Ectodermal cell (in vitro differentiated cells): Measurements from ENCODE around the gene BPIFA2.

Experiments
- H3K27ac ChIP-seq: 2 replicates; pipeline ENCODE4 v1.7.0; 2013; ENCODE audit warnings: mild to moderate bottlenecking, low read depth, low read length; ENCODE audit not compliant: insufficient read depth, poor library complexity, severe bottlenecking
- H3K27me3 ChIP-seq: 2 replicates; pipeline ENCODE4 v1.7.0; 2013; ENCODE audit warnings: mild to moderate bottlenecking, low read length; ENCODE audit not compliant: insufficient read depth, control insufficient read depth, poor library complexity, severe bottlenecking
- H3K36me3 ChIP-seq: one replicate; pipeline ENCODE4 v1.7.0; 2013; ENCODE audit warnings: low read length; ENCODE audit not compliant: control insufficient read depth, insufficient read depth
- H3K4me1 ChIP-seq: one replicate; pipeline ENCODE4 v1.7.0; 2013; ENCODE audit warnings: low read length; ENCODE audit not compliant: control insufficient read depth, insufficient read depth
- H3K4me3 ChIP-seq: 2 replicates; pipeline ENCODE4 v1.7.0; 2013; ENCODE audit warnings: low read depth, low read length, control low read depth; ENCODE audit not compliant: insufficient read depth
- H3K9me3 ChIP-seq: 2 replicates; pipeline ENCODE4 v1.7.0; 2013; ENCODE audit warnings: mild to moderate bottlenecking, low read length, moderate library complexity; ENCODE audit not compliant: control insufficient read depth
- WGBS, 2 experiments: methylation state at CpG; one replicate each; pipeline ENCODE4 v1.1.7; 2013; ENCODE audit warnings: missing lambda C conversion rate in 2 of 2; 5-methylcytosine and 5-hydroxymethylcytosine counted together

BPIFA2 gene

DNA sequence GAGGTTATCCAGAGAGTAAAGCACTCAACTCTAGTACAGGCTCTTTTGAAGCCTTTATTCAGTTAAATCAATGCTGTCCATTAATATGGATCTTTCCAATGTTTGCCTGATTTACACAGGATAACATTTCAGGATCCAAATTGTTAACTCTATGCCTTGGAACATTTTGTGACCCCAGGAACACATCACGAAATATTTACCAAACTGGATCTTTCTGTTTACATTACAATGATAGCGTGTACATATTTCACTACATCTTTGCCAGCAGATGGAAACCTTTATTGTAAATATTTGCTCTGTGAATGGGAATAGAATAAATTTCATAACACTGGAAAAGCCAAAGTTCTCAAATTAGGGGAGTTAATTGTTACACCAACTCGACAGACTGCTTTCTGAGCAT, 23.5 kb downstream of the BPIFA2 start:
- H3K27me3 ChIP-seq: no peaks in the 10 kb centered on the region
- H3K36me3 ChIP-seq: no peaks in the 10 kb centered on the region
- 80 to 84% methylated on average over 3 of the region's 3 CpGs for WGBS, 2 experiments

GRCh38 chr20:33191955-33192354, 24.0 kb downstream of the BPIFA2 start:
- 82 to 100% methylated on average over 1 of the region's 1 CpG for WGBS, 2 experiments
- Histone ChIP-seq H3K4me1 (no peaks in the 10 kb centered on the region), H3K27ac (no peak overlapping the region), H3K9me3 (no peaks in the 10 kb centered on the region), H3K4me3 (no peak overlapping the region), H3K36me3 (no peaks in the 10 kb centered on the region), H3K27me3 (no peaks in the 10 kb centered on the region)

More for the DNA sequence above, 23.5 kb downstream of the BPIFA2 start:
- H3K9me3 ChIP-seq: no peaks in the 10 kb centered on the region
- no peak overlapping the region for H3K27ac ChIP-seq
- no peak overlapping the region for H3K4me3 ChIP-seq
- no peaks in the 10 kb centered on the region for H3K4me1 ChIP-seq

GRCh38 chr20:33192912-33193501, 25.0 kb downstream of the BPIFA2 start:
- H3K4me1 ChIP-seq: no peaks in the 10 kb centered on the region
- H3K27me3 ChIP-seq: no peaks in the 10 kb centered on the region
- no peaks in the 10 kb centered on the region for H3K36me3 ChIP-seq
- H3K4me3 ChIP-seq: no peak overlapping the region
- no peak overlapping the region for H3K27ac ChIP-seq
- no peaks in the 10 kb centered on the region for H3K9me3 ChIP-seq
- 72 to 78% methylated on average over 8 of the region's 8 CpGs for WGBS, 2 experiments

DNA sequence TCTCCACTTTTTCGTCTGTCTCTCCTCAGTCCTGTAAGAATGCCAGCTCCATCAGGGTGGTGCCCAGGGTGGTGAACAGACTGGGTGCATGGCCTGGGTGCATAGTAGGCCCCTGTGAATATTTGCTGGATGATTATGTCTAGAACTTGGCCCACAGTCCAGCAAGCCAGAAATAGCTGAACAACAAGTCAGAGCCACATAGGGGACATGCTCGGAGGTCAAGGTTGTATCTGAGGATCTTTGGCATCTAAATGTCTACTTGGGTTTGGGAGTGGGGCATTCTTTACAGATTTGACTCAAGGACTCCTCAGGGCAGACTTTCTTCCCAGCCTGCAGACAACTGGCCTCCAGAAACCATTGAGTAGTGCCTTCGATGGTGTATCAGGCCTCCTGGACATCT, 31.1 kb downstream of the BPIFA2 start:
- Histone ChIP-seq H3K36me3 (no peaks in the 10 kb centered on the region), H3K9me3 (no peaks in the 10 kb centered on the region), H3K27ac (no peak overlapping the region), H3K27me3 (peaks cover 8% of the 10 kb centered on the region), H3K4me1 (no peaks in the 10 kb centered on the region), H3K4me3 (no peak overlapping the region)
- WGBS, 2 experiments: 94% methylated on average over 3 of the region's 3 CpGs

DNA sequence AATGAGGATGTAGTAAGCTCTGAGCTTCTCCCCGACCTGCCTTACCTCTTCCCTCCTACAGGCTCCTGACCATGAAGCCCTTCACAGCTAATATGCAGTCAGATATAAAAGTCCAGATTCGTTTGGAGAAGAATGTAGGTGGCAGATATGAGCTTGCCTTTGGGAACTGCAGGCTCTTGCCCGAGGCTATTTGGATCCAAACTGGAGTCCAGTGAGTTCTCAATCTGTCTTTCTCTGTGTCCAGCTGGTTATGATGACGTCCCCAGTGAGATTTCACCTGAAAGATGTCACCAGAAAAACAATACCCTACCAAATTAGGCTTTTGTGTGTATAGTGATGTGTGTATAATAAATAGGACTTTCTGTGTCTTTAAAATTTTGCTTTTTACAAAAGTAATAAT, 34.5 kb downstream of the BPIFA2 start:
- H3K27me3 ChIP-seq: peaks cover 23% of the 10 kb centered on the region
- no peak overlapping the region for H3K4me3 ChIP-seq
- 73 to 83% methylated on average over 3 to 4 of the region's 4 CpGs for WGBS, 2 experiments
- no peaks in the 10 kb centered on the region for H3K4me1 ChIP-seq
- no peaks in the 10 kb centered on the region for H3K9me3 ChIP-seq
- no peaks in the 10 kb centered on the region for H3K36me3 ChIP-seq
- H3K27ac ChIP-seq: no peak overlapping the region

DNA sequence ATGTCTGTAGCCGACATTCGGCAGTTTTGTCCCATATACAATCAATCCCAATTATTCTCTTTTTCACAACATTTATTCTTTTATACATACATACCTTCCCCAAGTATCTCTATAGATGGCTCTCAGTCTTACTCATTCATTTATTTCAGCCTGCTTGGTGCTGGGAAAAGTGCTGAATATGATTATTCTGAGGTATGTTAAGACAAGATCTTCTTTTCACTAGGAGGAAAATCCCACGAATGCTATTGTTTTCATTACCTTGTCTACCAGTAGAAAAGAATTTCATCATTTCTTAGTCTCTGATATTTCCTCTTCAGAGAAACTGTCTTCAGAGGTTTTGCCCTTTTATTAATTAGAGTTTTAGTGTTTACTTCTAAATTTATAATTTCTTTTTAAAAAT, 35.5 kb downstream of the BPIFA2 start:
- H3K27me3 ChIP-seq: peaks cover 26% of the 10 kb centered on the region

GRCh38 chr20:33209789-33210188, 41.8 kb downstream of the BPIFA2 start:
- 9 to 10% methylated on average over 13 of the region's 13 CpGs for WGBS, 2 experiments
- Histone ChIP-seq H3K27ac (no peak overlapping the region), H3K9me3 (no peaks in the 10 kb centered on the region), H3K4me3 (no peak overlapping the region), H3K36me3 (no peaks in the 10 kb centered on the region), H3K4me1 (no peaks in the 10 kb centered on the region), H3K27me3 (peaks cover 28% of the 10 kb centered on the region)

More for the DNA sequence above, 35.5 kb downstream of the BPIFA2 start:
- H3K4me3 ChIP-seq: no peak overlapping the region
- WGBS, 2 experiments: 91 to 94% methylated on average over 2 to 3 of the region's 3 CpGs
- H3K27ac ChIP-seq: no peak overlapping the region
- H3K4me1 ChIP-seq: no peaks in the 10 kb centered on the region
- H3K9me3 ChIP-seq: no peaks in the 10 kb centered on the region
- H3K36me3 ChIP-seq: no peaks in the 10 kb centered on the region

DNA sequence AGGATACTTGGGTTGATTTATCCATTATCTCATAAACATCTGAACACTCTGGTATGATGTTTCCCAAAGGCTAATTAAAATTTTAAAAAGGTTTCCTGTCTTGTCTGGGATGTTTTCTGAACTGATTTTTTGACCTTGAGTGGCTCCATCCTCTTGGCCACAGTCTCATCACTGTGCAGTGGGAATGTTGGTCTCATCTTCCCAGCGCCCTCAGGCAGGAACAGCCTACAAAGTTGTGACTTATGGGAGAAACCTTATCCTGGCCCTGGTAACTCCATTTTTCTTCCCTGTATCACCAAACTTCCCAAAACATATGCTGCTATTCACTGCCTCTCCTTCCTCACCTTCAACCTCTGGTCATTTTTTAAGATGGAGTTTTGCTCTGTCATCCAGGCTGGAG, 42.4 kb downstream of the BPIFA2 start:
- WGBS, 2 experiments: 71 to 92% methylated on average over 1 of the region's 1 CpG
- Histone ChIP-seq H3K27me3 (peaks cover 28% of the 10 kb centered on the region), H3K36me3 (no peaks in the 10 kb centered on the region), H3K4me3 (no peak overlapping the region), H3K9me3 (no peaks in the 10 kb centered on the region), H3K4me1 (no peaks in the 10 kb centered on the region), H3K27ac (no peak overlapping the region)

GRCh38 chr20:33211817-33212424, 44.0 kb downstream of the BPIFA2 start:
- Histone ChIP-seq H3K27me3 (peaks cover 15% of the 10 kb centered on the region), H3K9me3 (no peaks in the 10 kb centered on the region), H3K27ac (no peak overlapping the region), H3K4me3 (no peak overlapping the region), H3K4me1 (no peaks in the 10 kb centered on the region), H3K36me3 (no peaks in the 10 kb centered on the region)
- WGBS, 2 experiments: 21 to 23% methylated on average over 5 of the region's 5 CpGs

DNA sequence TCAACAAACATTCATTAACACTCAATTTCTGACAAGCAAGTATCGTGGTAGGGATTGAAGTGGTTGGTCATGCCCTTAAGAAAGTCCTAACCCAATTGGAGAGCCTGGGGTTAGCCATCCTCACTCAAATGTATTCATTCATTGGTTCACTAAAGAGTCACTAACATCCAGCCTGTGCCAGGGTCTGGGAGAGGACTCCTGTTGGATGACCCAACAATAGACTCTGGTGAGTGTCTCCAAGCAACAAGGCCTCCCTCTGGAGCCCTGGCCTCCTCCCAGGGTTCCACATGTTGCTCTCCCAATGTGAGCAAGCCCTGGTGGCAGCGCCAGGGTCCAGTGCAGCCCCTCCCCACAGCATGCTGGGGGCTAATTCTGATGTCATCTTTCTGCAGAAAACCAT, 49.1 kb downstream of the BPIFA2 start, which contains the start of gene BPIFA3:
BPIFA3 (plus strand) TSS at position 301 of the 400 bp plus-strand sequence. CDS start 185 bp downstream, outside the sequence.
- no peaks in the 10 kb centered on the region for H3K9me3 ChIP-seq
- H3K4me1 ChIP-seq: no peaks in the 10 kb centered on the region
- H3K27ac ChIP-seq: no peak within 1 kb of the TSS
- no peaks in the 10 kb centered on the region for H3K36me3 ChIP-seq
- no peak within 1 kb of the TSS for H3K4me3 ChIP-seq
- peaks cover 5% of the 10 kb centered on the region for H3K27me3 ChIP-seq
- 90 to 95% methylated on average over 2 of the region's 2 CpGs for WGBS, 2 experiments
